SK-N-SH treated with all-trans-retinoic acid at 6 μM for 48 hours (cell line): Measurements from ENCODE around the gene SERPINH1.

ENCODE experiments used
- ARNTL ChIP-seq: fragments of 450-650 bp; formaldehyde crosslinking; IDR thresholded peaks from 2 replicates; pipeline ENCODE4 v1.5.0; 2020; ENCODE audit warnings: low read depth, mild to moderate bottlenecking, moderate library complexity, borderline replicate concordance
- ESRRG ChIP-seq: fragments of 250-450 bp; sonication (Bioruptor Pico); IDR thresholded peaks from 2 replicates; pipeline ENCODE4 v1.6.1; 2021; ENCODE audit warnings: mild to moderate bottlenecking
- PATZ1 ChIP-seq: fragments of 250-450 bp; sonication (Bioruptor Pico); IDR thresholded peaks from 2 replicates; pipeline ENCODE4 v1.8.0; 2020; ENCODE audit warnings: mild to moderate bottlenecking, moderate library complexity, borderline replicate concordance
- ZFP30 ChIP-seq: fragments of 450-650 bp; formaldehyde crosslinking; IDR thresholded peaks from 2 replicates; pipeline ENCODE4 v1.5.0; 2022; ENCODE audit warnings: mild to moderate bottlenecking, moderate library complexity
- TF ChIP-seq, protein P1 (sequence below): fragments of 250-450 bp; sonication (Bioruptor Pico); IDR thresholded peaks from 2 replicates; pipeline ENCODE4 v1.5.1; 2020; ENCODE audit warnings: low read depth, mild to moderate bottlenecking, moderate library complexity

DNA sequence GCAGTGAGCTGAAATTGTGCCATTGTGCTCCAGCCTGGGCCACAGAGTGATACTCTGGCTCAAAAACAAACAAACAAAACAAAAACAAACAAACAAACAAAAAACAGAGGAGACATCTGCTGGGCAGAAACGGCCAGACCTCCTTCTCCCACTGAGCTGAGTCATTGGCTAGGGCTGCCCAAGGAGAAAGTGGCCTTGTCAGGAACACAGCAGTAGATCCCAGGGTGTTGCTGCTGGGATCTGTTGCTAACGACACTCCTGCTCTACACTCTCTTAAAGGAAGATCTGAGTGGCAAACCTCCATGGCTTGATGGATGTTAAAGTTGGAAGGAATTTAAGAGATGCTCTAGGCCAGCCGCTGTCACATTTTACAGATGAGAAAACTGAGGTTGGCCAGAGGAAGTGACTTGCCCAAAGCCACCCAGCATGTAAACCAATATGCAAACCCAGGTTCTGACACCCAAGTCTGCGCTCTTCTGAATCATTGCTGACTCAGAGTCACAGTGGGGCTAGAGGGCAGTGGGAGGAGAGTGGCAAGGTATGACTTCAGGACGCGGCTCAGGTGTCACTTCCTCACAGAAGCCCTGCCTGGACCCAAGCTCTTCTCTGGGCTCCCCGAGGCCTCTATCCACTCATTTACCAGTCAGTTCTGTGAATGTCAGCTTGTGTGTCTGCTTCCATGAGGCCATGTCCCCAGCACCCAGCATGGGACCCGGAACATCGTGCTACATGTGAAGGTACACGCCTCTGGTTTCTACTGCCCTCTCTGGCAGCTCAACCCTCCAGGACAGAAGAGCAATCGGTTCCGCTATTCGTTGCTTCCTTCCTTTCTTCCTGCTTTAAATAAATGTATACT lies 25.0 kb upstream of the SERPINH1 start:
- TF ChIP-seq ARNTL (no peak), ZFP30 (no peak), ESRRG (CRISPR knock-in tag) (no peak), PATZ1 (CRISPR knock-in tag) (no peak)
- TF ChIP-seq, protein P1, sequence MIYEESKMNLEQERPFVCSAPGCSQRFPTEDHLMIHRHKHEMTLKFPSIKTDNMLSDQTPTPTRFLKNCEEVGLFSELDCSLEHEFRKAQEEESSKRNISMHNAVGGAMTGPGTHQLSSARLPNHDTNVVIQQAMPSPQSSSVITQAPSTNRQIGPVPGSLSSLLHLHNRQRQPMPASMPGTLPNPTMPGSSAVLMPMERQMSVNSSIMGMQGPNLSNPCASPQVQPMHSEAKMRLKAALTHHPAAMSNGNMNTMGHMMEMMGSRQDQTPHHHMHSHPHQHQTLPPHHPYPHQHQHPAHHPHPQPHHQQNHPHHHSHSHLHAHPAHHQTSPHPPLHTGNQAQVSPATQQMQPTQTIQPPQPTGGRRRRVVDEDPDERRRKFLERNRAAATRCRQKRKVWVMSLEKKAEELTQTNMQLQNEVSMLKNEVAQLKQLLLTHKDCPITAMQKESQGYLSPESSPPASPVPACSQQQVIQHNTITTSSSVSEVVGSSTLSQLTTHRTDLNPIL (CRISPR knock-in tag): no peak
